Naive B cell (primary cell): ENCODE data around the gene TBC1D16. TPM values are rescaled to one million over a fixed set of nuclear protein-coding genes. Genes with fewer than 3 reads are reported as not detected.

ENCODE experiments used
- ATAC-seq, 2 donors: fragments of 150-1000 bp; cut with Tn5 transposase; 2 replicates each; pipeline ENCODE4 v1.10.0; 2021; ENCODE audit warnings: low read depth in 2 of 2, mild to moderate bottlenecking in 2 of 2, moderate library complexity in 2 of 2
- DNase-seq: peaks from one replicate; pipeline ENCODE4 v3.0.0; 2022
- H3K27ac Mint-ChIP-seq, 6 donors: one replicate each; pipeline ENCODE4 v1.8.0; 2020 to 2022; ENCODE audit warnings: mild to moderate bottlenecking in 6 of 6, mixed read lengths in 6 of 6, moderate library complexity in 5 of 6, inconsistent platforms in 2 of 6
- H3K27me3 Mint-ChIP-seq, 3 donors: one replicate each; pipeline ENCODE4 v1.8.0; 2021 to 2022; ENCODE audit warnings: mixed read lengths in 3 of 3, mild to moderate bottlenecking in 1 of 3
- H3K36me3 Mint-ChIP-seq, 2 donors: one replicate each; pipeline ENCODE4 v1.8.0; 2020 to 2022; ENCODE audit warnings: mixed read lengths in 2 of 2, inconsistent platforms in 1 of 2, mild to moderate bottlenecking in 1 of 2
- H3K4me1 Mint-ChIP-seq, 3 donors: one replicate each; pipeline ENCODE4 v1.8.0; 2020 to 2022; ENCODE audit warnings: mixed read lengths in 3 of 3, inconsistent platforms in 1 of 3, mild to moderate bottlenecking in 1 of 3, moderate library complexity in 1 of 3
- H3K4me3 Mint-ChIP-seq, 8 donors: one replicate each; pipeline ENCODE4 v1.8.0; 2020 to 2022; ENCODE audit warnings: mild to moderate bottlenecking in 8 of 8, mixed read lengths in 8 of 8, moderate library complexity in 8 of 8, inconsistent platforms in 2 of 8
- H3K9me3 Mint-ChIP-seq, 7 donors: one replicate each; pipeline ENCODE4 v1.8.0; 2020 to 2022; ENCODE audit warnings: mixed read lengths in 7 of 7, mild to moderate bottlenecking in 5 of 7, inconsistent platforms in 2 of 7, moderate library complexity in 1 of 7
- polyA plus RNA-seq, 6 donors: library from polyadenylated mRNA; unstranded; fragments of 300-500 nt; fragmentation: Illumina TruSeq; gene quantifications; one replicate each; pipeline ENCODE4 v1.2.3, GENCODE V29; 2021; ENCODE audit warnings: low read depth in 6 of 6

The TBC1D16 gene
- polyA plus RNA-seq, 6 donors from 2014 or later, result 0.31 to 2.6 (median 1.4) TPM; not detected in 1

GRCh38 chr17:79990704-79991103 lies 45.0 kb downstream of the TBC1D16 start:
- peak overlapping the region in 7 of 8 donors; percentile 29 to 78 (median 57) for H3K4me3 Mint-ChIP-seq
- H3K27me3 Mint-ChIP-seq, result peaks cover 0 to 9% (median 3%) of the 10 kb centered on the region in 3 donors

GRCh38 chr17:79990051-79990592 lies 45.5 kb downstream of the TBC1D16 start:
- H3K4me3 Mint-ChIP-seq, result peak overlapping the region in 2 of 8 donors; percentile 57 to 65
- H3K36me3 Mint-ChIP-seq, result no peaks in the 10 kb centered on the region
- H3K27ac Mint-ChIP-seq, result peak overlapping the region in 1 of 6 donors; percentile 59
- ATAC-seq (no peak), DNase-seq (no peak)
- H3K27me3 Mint-ChIP-seq, result peaks cover 0 to 9% (median 3%) of the 10 kb centered on the region in 3 donors
- no peaks in the 10 kb centered on the region for H3K9me3 Mint-ChIP-seq
- H3K4me1 Mint-ChIP-seq, result peaks cover 12 to 32% (median 21%) of the 10 kb centered on the region in 3 donors

More at GRCh38 chr17:79990704-79991103, 45.0 kb downstream of the TBC1D16 start:
- ATAC-seq, result no peak
- DNase-seq, result no peak
- Mint-ChIP-seq H3K4me1 (peaks cover 12 to 32% (median 21%) of the 10 kb centered on the region in 3 donors), H3K27ac (peak overlapping the region in 2 of 6 donors; percentile 1 to 59), H3K36me3 (no peaks in the 10 kb centered on the region), H3K9me3 (no peaks in the 10 kb centered on the region)

- Mint-ChIP-seq H3K4me1 (peaks cover 12 to 32% (median 21%) of the 10 kb centered on the region in 3 donors), H3K36me3 (no peaks in the 10 kb centered on the region), H3K27me3 (peaks cover 0 to 9% (median 3%) of the 10 kb centered on the region in 3 donors), H3K4me3 (peak overlapping the region in 3 of 8 donors; percentile 15 to 43 (median 16)), H3K27ac (peak overlapping the region in 1 of 6 donors; percentile 64), H3K9me3 (no peaks in the 10 kb centered on the region)
- no peak for ATAC-seq
- DNase-seq, result no peak
These were observed 46.4 kb downstream of the TBC1D16 start for GRCh38 chr17:79989106-79989835.

GRCh38 chr17:79988185-79988971 lies 47.3 kb downstream of the TBC1D16 start:
- no peak for ATAC-seq
- Mint-ChIP-seq H3K4me3 (no peak overlapping the region), H3K9me3 (no peaks in the 10 kb centered on the region)

GRCh38 chr17:79987935-79988184 lies 47.8 kb downstream of the TBC1D16 start:
- H3K4me1 Mint-ChIP-seq, result peaks cover 10 to 20% (median 12%) of the 10 kb centered on the region in 3 donors
- no peak for ATAC-seq
- no peak overlapping the region for H3K27ac Mint-ChIP-seq
- peaks cover 0 to 7% (median 3%) of the 10 kb centered on the region in 3 donors for H3K27me3 Mint-ChIP-seq
- H3K4me3 Mint-ChIP-seq, result no peak overlapping the region
- H3K9me3 Mint-ChIP-seq, result no peaks in the 10 kb centered on the region
- no peak for DNase-seq
- no peaks in the 10 kb centered on the region for H3K36me3 Mint-ChIP-seq

More at GRCh38 chr17:79988185-79988971, 47.3 kb downstream of the TBC1D16 start:
- Mint-ChIP-seq H3K4me1 (peaks cover 12 to 25% (median 15%) of the 10 kb centered on the region in 3 donors), H3K27me3 (peaks cover 0 to 9% (median 3%) of the 10 kb centered on the region in 3 donors), H3K27ac (no peak overlapping the region), H3K36me3 (no peaks in the 10 kb centered on the region)
- no peak for DNase-seq

GRCh38 chr17:79987187-79987934 lies 48.3 kb downstream of the TBC1D16 start:
- Mint-ChIP-seq H3K9me3 (no peaks in the 10 kb centered on the region), H3K36me3 (no peaks in the 10 kb centered on the region), H3K4me3 (no peak overlapping the region), H3K27ac (no peak overlapping the region), H3K27me3 (peaks cover 0 to 2% (median under 1%) of the 10 kb centered on the region in 3 donors), H3K4me1 (peaks cover 5 to 15% (median 8%) of the 10 kb centered on the region in 3 donors)
- DNase-seq (no peak), ATAC-seq (no peak)

- Mint-ChIP-seq H3K36me3 (no peaks in the 10 kb centered on the region), H3K4me3 (no peak overlapping the region), H3K4me1 (peaks cover 3 to 11% (median 5%) of the 10 kb centered on the region in 3 donors), H3K9me3 (no peaks in the 10 kb centered on the region), H3K27ac (no peak overlapping the region), H3K27me3 (no peaks in the 10 kb centered on the region)
- ATAC-seq (no peak), DNase-seq (no peak)
These were observed 49.1 kb downstream of the TBC1D16 start for GRCh38 chr17:79986411-79987186.

GRCh38 chr17:79985943-79986391 lies 49.7 kb downstream of the TBC1D16 start:
- H3K4me1 Mint-ChIP-seq, result peaks cover 0 to 6% (median 3%) of the 10 kb centered on the region in 3 donors
- no peaks in the 10 kb centered on the region for H3K9me3 Mint-ChIP-seq
- H3K27ac Mint-ChIP-seq, result no peak overlapping the region
- H3K4me3 Mint-ChIP-seq, result no peak overlapping the region
- H3K27me3 Mint-ChIP-seq, result no peaks in the 10 kb centered on the region
- no peak for ATAC-seq
- no peaks in the 10 kb centered on the region for H3K36me3 Mint-ChIP-seq
- no peak for DNase-seq

- DNase-seq (no peak), ATAC-seq (no peak)
- H3K27ac Mint-ChIP-seq, result no peak overlapping the region
- no peak overlapping the region for H3K4me3 Mint-ChIP-seq
- H3K27me3 Mint-ChIP-seq, result no peaks in the 10 kb centered on the region
- H3K4me1 Mint-ChIP-seq, result peaks cover 0 to 1% (median 0%) of the 10 kb centered on the region in 3 donors
- H3K36me3 Mint-ChIP-seq, result no peaks in the 10 kb centered on the region
- H3K9me3 Mint-ChIP-seq, result no peaks in the 10 kb centered on the region
These were observed 50.2 kb downstream of the TBC1D16 start for GRCh38 chr17:79985361-79985942.

- ATAC-seq, result no peak
- Mint-ChIP-seq H3K4me3 (no peak overlapping the region), H3K36me3 (no peaks in the 10 kb centered on the region), H3K4me1 (no peaks in the 10 kb centered on the region), H3K9me3 (no peaks in the 10 kb centered on the region), H3K27ac (no peak overlapping the region), H3K27me3 (no peaks in the 10 kb centered on the region)
- DNase-seq, result no peak
These were observed 50.8 kb downstream of the TBC1D16 start for GRCh38 chr17:79984877-79985276.

- DNase-seq (no peak), ATAC-seq (no peak)
- H3K4me3 Mint-ChIP-seq, result no peak overlapping the region
These were observed 51.4 kb downstream of the TBC1D16 start for GRCh38 chr17:79984045-79984840.

GRCh38 chr17:79983456-79983855 lies 52.2 kb downstream of the TBC1D16 start:
- Mint-ChIP-seq H3K27me3 (no peaks in the 10 kb centered on the region), H3K36me3 (no peaks in the 10 kb centered on the region), H3K4me3 (no peak overlapping the region), H3K27ac (no peak overlapping the region), H3K9me3 (no peaks in the 10 kb centered on the region), H3K4me1 (no peaks in the 10 kb centered on the region)
- DNase-seq, result no peak
- ATAC-seq, result no peak

More at GRCh38 chr17:79984045-79984840, 51.4 kb downstream of the TBC1D16 start:
- H3K27me3 Mint-ChIP-seq, result no peaks in the 10 kb centered on the region
- no peak overlapping the region for H3K27ac Mint-ChIP-seq
- no peaks in the 10 kb centered on the region for H3K4me1 Mint-ChIP-seq
- H3K9me3 Mint-ChIP-seq, result no peaks in the 10 kb centered on the region
- no peaks in the 10 kb centered on the region for H3K36me3 Mint-ChIP-seq
